ENCODE results near the gene NTRK3.

NTRK3 gene

GRCh38 chr15:87907676-87908446 is 348.7 kb downstream of the NTRK3 start:
- in situ Hi-C loops (cut with HindIII; ENCODE audit: low sequenced_read_pairs) = no loop called here

DNA sequence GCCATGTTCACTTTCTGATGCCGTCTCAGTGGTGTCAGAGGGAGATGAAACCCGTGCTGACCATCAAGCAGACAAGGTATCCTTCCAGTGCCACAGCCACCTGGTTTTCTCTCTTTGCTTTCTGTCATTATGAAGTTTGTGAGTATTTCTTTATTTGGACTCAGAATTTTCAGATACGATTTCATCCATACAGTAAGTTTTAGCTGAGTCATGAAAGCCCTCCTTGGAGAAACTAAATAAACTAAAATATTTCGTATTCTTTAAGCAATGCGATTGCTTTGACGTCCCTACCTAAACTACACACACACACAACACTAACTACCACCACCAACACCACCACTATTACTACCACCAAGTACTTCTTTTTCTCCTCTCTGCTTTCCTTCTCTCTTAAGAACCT is 350.1 kb downstream of the NTRK3 start:
- in situ Hi-C loops (cut with HindIII; ENCODE audit: low sequenced_read_pairs) = no loop called here

- in situ Hi-C loops (cut with HindIII; ENCODE audit: low sequenced_read_pairs) = no loop called here
Observed at GRCh38 chr15:87902772-87903426, 353.6 kb downstream of the NTRK3 start.

GRCh38 chr15:87901926-87902690 is 354.4 kb downstream of the NTRK3 start:
- in situ Hi-C loops (cut with HindIII; ENCODE audit: low sequenced_read_pairs) = no loop called here

DNA sequence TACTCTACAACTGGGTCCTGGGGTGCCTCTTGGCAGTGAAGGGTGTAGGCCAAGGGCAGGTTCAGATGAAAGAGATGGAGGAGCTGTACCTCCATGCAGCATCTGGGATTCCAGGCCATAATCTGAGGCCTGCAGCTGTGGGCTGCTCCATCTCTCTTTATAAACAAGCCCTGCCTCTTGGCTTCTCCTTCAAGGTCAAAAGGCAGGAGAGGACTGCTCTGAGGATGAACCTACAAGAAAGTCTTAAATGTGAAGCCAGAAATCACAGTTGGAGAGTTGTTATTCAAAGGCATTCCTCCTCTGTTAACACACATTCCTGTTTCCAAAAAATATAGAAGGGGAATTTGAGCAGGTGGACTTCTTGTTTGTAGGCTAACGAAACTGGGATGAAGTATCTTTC is 355.5 kb downstream of the NTRK3 start:
- in situ Hi-C loops (cut with HindIII; ENCODE audit: low sequenced_read_pairs) = no loop called here

DNA sequence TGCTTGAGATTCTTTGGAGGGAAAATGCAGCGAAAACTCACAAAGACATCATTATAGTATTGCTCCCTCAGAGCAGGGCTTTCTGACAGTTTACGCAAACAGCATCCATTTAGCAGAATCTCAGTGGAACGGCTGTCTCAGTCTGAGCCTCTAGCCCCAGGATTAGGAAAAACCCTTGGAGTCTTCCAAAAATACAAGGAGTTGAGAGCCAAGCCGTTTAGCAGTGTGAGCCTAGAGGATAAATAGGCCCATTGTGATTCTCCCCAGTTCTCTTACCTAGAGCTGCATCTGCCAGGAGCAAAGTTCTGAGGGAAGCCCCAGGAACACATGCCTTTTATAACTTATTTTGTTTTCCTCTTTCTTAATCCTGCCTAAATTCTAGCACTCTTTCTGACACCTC is 359.6 kb downstream of the NTRK3 start:
- in situ Hi-C loops (cut with HindIII; ENCODE audit: low sequenced_read_pairs) = loop anchor here (5.0 kb wide), 1 partner anchor 40 kb away; no protein-coding TSS in a partner anchor

- in situ Hi-C loops (cut with HindIII; ENCODE audit: low sequenced_read_pairs) = no loop called here
Observed at GRCh38 chr15:87887177-87887576, 369.4 kb downstream of the NTRK3 start.

DNA sequence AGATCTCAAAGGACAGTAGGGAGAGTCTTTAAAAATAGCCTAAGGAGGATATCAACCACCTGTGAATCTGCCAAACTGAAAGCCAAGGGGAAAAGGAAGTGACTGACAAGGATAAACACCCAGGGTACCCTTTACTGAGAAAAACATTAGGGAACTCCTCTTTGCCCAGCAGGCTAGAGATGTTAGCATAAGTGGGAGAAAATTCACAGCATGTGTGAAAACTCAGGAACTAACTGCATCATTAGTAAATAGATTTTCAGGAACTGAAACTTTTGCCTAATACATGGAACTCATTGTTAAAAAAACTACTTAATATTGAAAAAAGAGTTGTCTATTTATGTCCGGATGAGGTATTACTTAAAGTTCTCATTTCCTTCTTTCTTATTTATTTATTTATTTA is 375.5 kb downstream of the NTRK3 start:
- in situ Hi-C loops (cut with HindIII; ENCODE audit: low sequenced_read_pairs) = no loop called here

- in situ Hi-C loops (cut with HindIII; ENCODE audit: low sequenced_read_pairs) = no loop called here
Observed at GRCh38 chr15:87877822-87878542, 378.6 kb downstream of the NTRK3 start.

GRCh38 chr15:87877114-87877810 is 379.3 kb downstream of the NTRK3 start:
- in situ Hi-C loops (cut with HindIII; ENCODE audit: low sequenced_read_pairs) = no loop called here

- in situ Hi-C loops (cut with HindIII; ENCODE audit: low sequenced_read_pairs) = no loop called here
Observed at GRCh38 chr15:87874896-87875711, 381.4 kb downstream of the NTRK3 start.

GRCh38 chr15:87873516-87873915 is 383.0 kb downstream of the NTRK3 start:
- in situ Hi-C loops (cut with HindIII; ENCODE audit: low sequenced_read_pairs) = no loop called here

- in situ Hi-C loops (cut with HindIII; ENCODE audit: low sequenced_read_pairs) = no loop called here
Observed at GRCh38 chr15:87871731-87872320, 384.7 kb downstream of the NTRK3 start.

GRCh38 chr15:87871258-87871681 is 385.3 kb downstream of the NTRK3 start:
- in situ Hi-C loops (cut with HindIII; ENCODE audit: low sequenced_read_pairs) = no loop called here

DNA sequence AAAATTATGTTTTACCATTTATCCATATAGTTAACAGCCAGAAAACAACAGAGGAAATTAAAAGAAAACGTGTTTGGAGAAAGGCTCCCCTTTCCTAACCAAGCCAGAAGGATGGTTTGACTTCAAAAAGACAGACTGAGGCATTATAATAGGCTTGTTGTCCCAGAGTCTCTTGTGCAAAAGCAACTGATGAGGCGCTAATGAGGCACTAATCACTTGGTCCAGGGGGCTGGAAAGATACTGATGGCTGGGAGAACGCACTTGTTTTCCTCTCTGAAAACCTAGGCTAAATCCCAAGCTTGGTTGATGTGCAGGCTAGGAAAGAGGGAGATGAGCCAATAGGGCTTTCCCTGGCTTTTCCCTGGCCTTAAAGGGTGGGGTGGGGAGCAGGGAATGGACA is 389.6 kb downstream of the NTRK3 start:
- in situ Hi-C loops (cut with HindIII; ENCODE audit: low sequenced_read_pairs) = no loop called here

GRCh38 chr15:87863152-87863551 is 393.4 kb downstream of the NTRK3 start:
- in situ Hi-C loops (cut with HindIII; ENCODE audit: low sequenced_read_pairs) = no loop called here

DNA sequence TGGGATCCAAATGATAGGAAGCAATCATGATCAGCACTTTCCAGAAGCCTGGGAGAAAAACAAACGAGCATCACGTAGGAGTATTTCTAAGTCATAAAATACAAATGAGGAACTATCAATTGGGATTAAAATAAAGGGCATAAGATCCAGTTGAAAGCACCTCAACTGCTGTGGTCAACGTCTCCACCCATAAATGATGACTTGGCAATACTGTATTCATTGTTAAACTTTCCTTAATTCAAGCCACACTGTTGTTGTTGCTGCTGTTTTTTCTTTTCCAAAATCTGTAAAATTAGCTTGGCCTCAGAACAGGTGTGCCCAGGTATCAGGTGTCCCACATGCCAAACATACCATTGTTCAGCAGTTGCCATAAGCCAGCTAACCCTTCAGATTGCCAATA is 395.8 kb downstream of the NTRK3 start:
- in situ Hi-C loops (cut with HindIII; ENCODE audit: low sequenced_read_pairs) = no loop called here

GRCh38 chr15:87858651-87859050 is 397.9 kb downstream of the NTRK3 start:
- in situ Hi-C loops (cut with HindIII; ENCODE audit: low sequenced_read_pairs) = no loop called here

DNA sequence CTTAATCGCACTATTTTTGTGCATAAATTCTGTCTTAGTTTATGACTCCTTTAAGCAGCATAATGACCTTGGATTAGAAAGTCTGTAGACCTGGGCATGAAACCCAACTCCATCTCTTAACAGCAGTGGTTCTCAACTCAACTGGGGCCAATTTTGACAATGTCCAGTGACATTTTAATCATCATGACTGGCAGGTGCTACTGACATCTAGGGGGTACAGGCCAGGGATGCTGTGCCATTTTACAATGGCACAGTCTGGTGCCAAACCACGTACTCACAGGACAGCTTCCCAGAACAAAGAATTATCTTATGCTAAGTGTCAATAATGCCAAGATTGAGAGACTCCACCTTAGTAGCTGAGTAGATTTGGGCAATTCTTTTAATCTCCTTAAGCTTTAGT is 405.0 kb downstream of the NTRK3 start:
- in situ Hi-C loops (cut with HindIII; ENCODE audit: low sequenced_read_pairs) = no loop called here

Data from endothelial cell of hepatic sinusoid (primary cell).